Naive B cell (primary cell): ENCODE measurements around the gene CEP85. TPM values are rescaled to one million over a fixed set of nuclear protein-coding genes. Genes with fewer than 3 reads are reported as not detected.

Experiments
- ATAC-seq, 2 donors: fragments of 150-1000 bp; cut with Tn5 transposase; 2 replicates each; pipeline ENCODE4 v1.10.0; 2021; ENCODE audit warnings: low read depth in 2 of 2, mild to moderate bottlenecking in 2 of 2, moderate library complexity in 2 of 2
- DNase-seq: peaks from one replicate; pipeline ENCODE4 v3.0.0; 2022
- H3K27ac Mint-ChIP-seq, 6 donors: one replicate each; pipeline ENCODE4 v1.8.0; 2020 to 2022; ENCODE audit warnings: mild to moderate bottlenecking in 6 of 6, mixed read lengths in 6 of 6, moderate library complexity in 5 of 6, inconsistent platforms in 2 of 6
- H3K27me3 Mint-ChIP-seq, 3 donors: one replicate each; pipeline ENCODE4 v1.8.0; 2021 to 2022; ENCODE audit warnings: mixed read lengths in 3 of 3, mild to moderate bottlenecking in 1 of 3
- H3K36me3 Mint-ChIP-seq, 2 donors: one replicate each; pipeline ENCODE4 v1.8.0; 2020 to 2022; ENCODE audit warnings: mixed read lengths in 2 of 2, inconsistent platforms in 1 of 2, mild to moderate bottlenecking in 1 of 2
- H3K4me1 Mint-ChIP-seq, 3 donors: one replicate each; pipeline ENCODE4 v1.8.0; 2020 to 2022; ENCODE audit warnings: mixed read lengths in 3 of 3, inconsistent platforms in 1 of 3, mild to moderate bottlenecking in 1 of 3, moderate library complexity in 1 of 3
- H3K4me3 Mint-ChIP-seq, 8 donors: one replicate each; pipeline ENCODE4 v1.8.0; 2020 to 2022; ENCODE audit warnings: mild to moderate bottlenecking in 8 of 8, mixed read lengths in 8 of 8, moderate library complexity in 8 of 8, inconsistent platforms in 2 of 8
- H3K9me3 Mint-ChIP-seq, 7 donors: one replicate each; pipeline ENCODE4 v1.8.0; 2020 to 2022; ENCODE audit warnings: mixed read lengths in 7 of 7, mild to moderate bottlenecking in 5 of 7, inconsistent platforms in 2 of 7, moderate library complexity in 1 of 7
- polyA plus RNA-seq, 6 donors: library from polyadenylated mRNA; unstranded; fragments of 300-500 nt; fragmentation: Illumina TruSeq; gene quantifications; one replicate each; pipeline ENCODE4 v1.2.3, GENCODE V29; 2021; ENCODE audit warnings: low read depth in 6 of 6

Gene CEP85
- polyA plus RNA-seq, 6 donors from 2014 or later = 2.5 to 8.2 (median 4.9) TPM

GRCh38 chr1:26283279-26283853 lies 49.4 kb downstream of the CEP85 start:
- DNase-seq = no peak
- Mint-ChIP-seq H3K27me3 (no peaks in the 10 kb centered on the region), H3K9me3 (no peaks in the 10 kb centered on the region), H3K4me1 (peaks cover 72 to 87% (median 86%) of the 10 kb centered on the region in 3 donors), H3K36me3 (peaks cover 0 to 8% of the 10 kb centered on the region in 2 donors), H3K27ac (peak overlapping the region; percentile 77 to 98 (median 87)), H3K4me3 (peak overlapping the region in 6 of 8 donors; percentile 17 to 77 (median 38))
- no peak for ATAC-seq

- DNase-seq = no peak
- Mint-ChIP-seq H3K4me1 (peaks cover 72 to 88% (median 86%) of the 10 kb centered on the region in 3 donors), H3K9me3 (no peaks in the 10 kb centered on the region), H3K36me3 (peaks cover 0 to 8% of the 10 kb centered on the region in 2 donors), H3K27me3 (no peaks in the 10 kb centered on the region), H3K4me3 (peak overlapping the region in 7 of 8 donors; percentile 42 to 91 (median 72)), H3K27ac (peak overlapping the region; percentile 85 to 98 (median 95))
- no peak for ATAC-seq
Measured at GRCh38 chr1:26283871-26284596, 50.0 kb downstream of the CEP85 start.

- H3K4me1 Mint-ChIP-seq = peaks cover 75 to 91% (median 86%) of the 10 kb centered on the region in 3 donors
- H3K36me3 Mint-ChIP-seq = peaks cover 0 to 8% of the 10 kb centered on the region in 2 donors
- H3K27ac Mint-ChIP-seq = peak overlapping the region; percentile 85 to 98 (median 95)
- H3K4me3 Mint-ChIP-seq = peak overlapping the region; percentile 42 to 91 (median 72)
- H3K27me3 Mint-ChIP-seq = no peaks in the 10 kb centered on the region
- DNase-seq = peak; percentile 73
- peak; percentile 15 to 23 for ATAC-seq
- H3K9me3 Mint-ChIP-seq = no peaks in the 10 kb centered on the region
Measured at GRCh38 chr1:26284597-26285347, 50.8 kb downstream of the CEP85 start.

- peak overlapping the region; percentile 42 to 91 (median 72) for H3K4me3 Mint-ChIP-seq
- H3K27me3 Mint-ChIP-seq = no peaks in the 10 kb centered on the region
- H3K4me1 Mint-ChIP-seq = peaks cover 79 to 95% (median 90%) of the 10 kb centered on the region in 3 donors
- DNase-seq (no peak), ATAC-seq (no peak)
- peaks cover 0 to 8% of the 10 kb centered on the region in 2 donors for H3K36me3 Mint-ChIP-seq
- H3K27ac Mint-ChIP-seq = peak overlapping the region; percentile 85 to 98 (median 98)
- no peaks in the 10 kb centered on the region for H3K9me3 Mint-ChIP-seq
Measured at GRCh38 chr1:26285366-26286063, 51.5 kb downstream of the CEP85 start.

- Mint-ChIP-seq H3K27ac (peak overlapping the region in 5 of 6 donors; percentile 64 to 98 (median 98)), H3K27me3 (no peaks in the 10 kb centered on the region), H3K4me1 (peaks cover 79 to 96% (median 90%) of the 10 kb centered on the region in 3 donors), H3K4me3 (peak overlapping the region; percentile 28 to 91 (median 80)), H3K36me3 (peaks cover 0 to 4% of the 10 kb centered on the region in 2 donors), H3K9me3 (no peaks in the 10 kb centered on the region)
- ATAC-seq = no peak
- DNase-seq = no peak
Measured at GRCh38 chr1:26286064-26286416, 52.0 kb downstream of the CEP85 start.

- Mint-ChIP-seq H3K36me3 (no peaks in the 10 kb centered on the region), H3K4me1 (peaks cover 82 to 98% (median 91%) of the 10 kb centered on the region in 3 donors), H3K27ac (peak overlapping the region; percentile 93 to 100 (median 98)), H3K4me3 (peak overlapping the region; percentile 72 to 91 (median 88)), H3K9me3 (no peaks in the 10 kb centered on the region), H3K27me3 (no peaks in the 10 kb centered on the region)
- ATAC-seq (peak; percentile 33 to 39), DNase-seq (peak; percentile 90)
Measured at GRCh38 chr1:26287033-26287711, 53.2 kb downstream of the CEP85 start.

GRCh38 chr1:26287811-26288210 lies 53.8 kb downstream of the CEP85 start:
- ATAC-seq = no peak
- Mint-ChIP-seq H3K36me3 (no peaks in the 10 kb centered on the region), H3K27ac (peak overlapping the region; percentile 93 to 100 (median 98)), H3K4me3 (peak overlapping the region; percentile 72 to 91 (median 88)), H3K27me3 (no peaks in the 10 kb centered on the region), H3K4me1 (peaks cover 84 to 99% (median 93%) of the 10 kb centered on the region in 3 donors), H3K9me3 (no peaks in the 10 kb centered on the region)
- no peak for DNase-seq

GRCh38 chr1:26288311-26288941 lies 54.4 kb downstream of the CEP85 start:
- peak overlapping the region; percentile 72 to 91 (median 83) for H3K4me3 Mint-ChIP-seq
- peak overlapping the region; percentile 93 to 100 (median 98) for H3K27ac Mint-ChIP-seq
- H3K36me3 Mint-ChIP-seq = no peaks in the 10 kb centered on the region

GRCh38 chr1:26289158-26290059 lies 55.4 kb downstream of the CEP85 start:
- H3K27me3 Mint-ChIP-seq = no peaks in the 10 kb centered on the region
- peaks cover 81 to 97% (median 91%) of the 10 kb centered on the region in 3 donors for H3K4me1 Mint-ChIP-seq
- H3K36me3 Mint-ChIP-seq = no peaks in the 10 kb centered on the region
- DNase-seq (peak; percentile 93), ATAC-seq (peak; percentile 68 to 73)
- H3K4me3 Mint-ChIP-seq = peak overlapping the region; percentile 53 to 91 (median 86)
- H3K9me3 Mint-ChIP-seq = no peaks in the 10 kb centered on the region
- peak overlapping the region; percentile 93 to 100 (median 98) for H3K27ac Mint-ChIP-seq

More at GRCh38 chr1:26288311-26288941, 54.4 kb downstream of the CEP85 start:
- DNase-seq (no peak), ATAC-seq (peak; percentile 2 to 7)
- H3K9me3 Mint-ChIP-seq = no peaks in the 10 kb centered on the region
- H3K27me3 Mint-ChIP-seq = no peaks in the 10 kb centered on the region
- peaks cover 82 to 99% (median 92%) of the 10 kb centered on the region in 3 donors for H3K4me1 Mint-ChIP-seq

GRCh38 chr1:26290122-26290881 lies 56.3 kb downstream of the CEP85 start:
- peak in 1 of 2 donors; percentile 1 for ATAC-seq
- no peak for DNase-seq
- H3K27me3 Mint-ChIP-seq = no peaks in the 10 kb centered on the region
- peaks cover 80 to 96% (median 90%) of the 10 kb centered on the region in 3 donors for H3K4me1 Mint-ChIP-seq
- H3K4me3 Mint-ChIP-seq = peak overlapping the region; percentile 53 to 91 (median 86)
- peak overlapping the region; percentile 93 to 100 (median 98) for H3K27ac Mint-ChIP-seq
- no peaks in the 10 kb centered on the region for H3K9me3 Mint-ChIP-seq
- H3K36me3 Mint-ChIP-seq = no peaks in the 10 kb centered on the region

- DNase-seq (no peak), ATAC-seq (no peak)
- H3K9me3 Mint-ChIP-seq = no peaks in the 10 kb centered on the region
- peak overlapping the region in 7 of 8 donors; percentile 15 to 91 (median 72) for H3K4me3 Mint-ChIP-seq
- H3K27ac Mint-ChIP-seq = peak overlapping the region; percentile 93 to 100 (median 98)
- H3K27me3 Mint-ChIP-seq = no peaks in the 10 kb centered on the region
- H3K4me1 Mint-ChIP-seq = peaks cover 83 to 96% (median 90%) of the 10 kb centered on the region in 3 donors
- no peaks in the 10 kb centered on the region for H3K36me3 Mint-ChIP-seq
Measured at GRCh38 chr1:26290882-26291261, 56.9 kb downstream of the CEP85 start.
